Parathyroid adenoma (tissue), 2 donors: ENCODE data around the gene PSAT1.

Experiments used
- H2AFZ ChIP-seq: fragments of 300-600 bp; sonication (generic); one replicate; pipeline ENCODE4 v1.7.0; 2017; ENCODE audit warnings: antibody characterized with exemption, mild to moderate bottlenecking
- H3K27ac ChIP-seq: fragments of 300-600 bp; sonication (generic); one replicate; pipeline ENCODE4 v1.7.0; 2017
- H3K27me3 ChIP-seq: fragments of 300-600 bp; sonication (generic); one replicate; pipeline ENCODE4 v1.7.0; 2017; ENCODE audit warnings: low read length; ENCODE audit not compliant: control insufficient read depth, insufficient read depth
- H3K36me3 ChIP-seq: fragments of 300-600 bp; sonication (generic); one replicate; pipeline ENCODE4 v1.7.0; 2017; ENCODE audit warnings: low read length; ENCODE audit not compliant: control insufficient read depth, insufficient read depth
- H3K4me1 ChIP-seq: fragments of 300-600 bp; sonication (generic); one replicate; pipeline ENCODE4 v1.7.0; 2017; ENCODE audit warnings: control low read depth
- H3K4me2 ChIP-seq: fragments of 300-600 bp; sonication (generic); one replicate; pipeline ENCODE4 v1.7.0; 2017; ENCODE audit warnings: low read length
- H3K4me3 ChIP-seq: fragments of 300-600 bp; sonication (generic); one replicate; pipeline ENCODE4 v1.7.0; 2017; ENCODE audit warnings: low read depth, low read length
- H3K79me2 ChIP-seq: fragments of 300-600 bp; sonication (generic); one replicate; pipeline ENCODE4 v1.7.0; 2017; ENCODE audit warnings: control low read depth
- H3K9ac ChIP-seq: fragments of 300-600 bp; sonication (generic); one replicate; pipeline ENCODE4 v1.7.0; 2017; ENCODE audit warnings: mild to moderate bottlenecking
- H3K9me3 ChIP-seq: fragments of 300-600 bp; sonication (generic); one replicate; pipeline ENCODE4 v1.7.0; 2017; ENCODE audit warnings: low read length; ENCODE audit not compliant: control insufficient read depth
- TF ChIP-seq, protein P1 (sequence below): fragments of 300-600 bp; sonication (generic); IDR thresholded peaks from one replicate; pipeline ENCODE4 v1.7.0; 2017; ENCODE audit warnings: antibody characterized with exemption, mild to moderate bottlenecking
- donor health status: primary hyperparathyroidism.

The PSAT1 gene

GRCh38 chr9:78296893-78297671, at the start of gene PSAT1:
Gene PSAT1, plus strand, starts transcription at chr9:78297125. Its CDS starts 86 bp downstream, at chr9:78297211.
- Histone ChIP-seq H3K4me1 (no peaks in the 10 kb centered on the region), H3K27ac (peak within 1 kb of the TSS; percentile 84), H3K79me2 (no peaks in the 10 kb centered on the region), H3K36me3 (no peaks in the 10 kb centered on the region), H3K9me3 (no peaks in the 10 kb centered on the region), H2AFZ (peak within 1 kb of the TSS; percentile 61), H3K4me2 (peak within 1 kb of the TSS; percentile 91), H3K27me3 (no peaks in the 10 kb centered on the region), H3K9ac (no peak within 1 kb of the TSS), H3K4me3 (peak within 1 kb of the TSS; percentile 61)
- TF ChIP-seq, protein P1, sequence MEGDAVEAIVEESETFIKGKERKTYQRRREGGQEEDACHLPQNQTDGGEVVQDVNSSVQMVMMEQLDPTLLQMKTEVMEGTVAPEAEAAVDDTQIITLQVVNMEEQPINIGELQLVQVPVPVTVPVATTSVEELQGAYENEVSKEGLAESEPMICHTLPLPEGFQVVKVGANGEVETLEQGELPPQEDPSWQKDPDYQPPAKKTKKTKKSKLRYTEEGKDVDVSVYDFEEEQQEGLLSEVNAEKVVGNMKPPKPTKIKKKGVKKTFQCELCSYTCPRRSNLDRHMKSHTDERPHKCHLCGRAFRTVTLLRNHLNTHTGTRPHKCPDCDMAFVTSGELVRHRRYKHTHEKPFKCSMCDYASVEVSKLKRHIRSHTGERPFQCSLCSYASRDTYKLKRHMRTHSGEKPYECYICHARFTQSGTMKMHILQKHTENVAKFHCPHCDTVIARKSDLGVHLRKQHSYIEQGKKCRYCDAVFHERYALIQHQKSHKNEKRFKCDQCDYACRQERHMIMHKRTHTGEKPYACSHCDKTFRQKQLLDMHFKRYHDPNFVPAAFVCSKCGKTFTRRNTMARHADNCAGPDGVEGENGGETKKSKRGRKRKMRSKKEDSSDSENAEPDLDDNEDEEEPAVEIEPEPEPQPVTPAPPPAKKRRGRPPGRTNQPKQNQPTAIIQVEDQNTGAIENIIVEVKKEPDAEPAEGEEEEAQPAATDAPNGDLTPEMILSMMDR, result no peak

DNA sequence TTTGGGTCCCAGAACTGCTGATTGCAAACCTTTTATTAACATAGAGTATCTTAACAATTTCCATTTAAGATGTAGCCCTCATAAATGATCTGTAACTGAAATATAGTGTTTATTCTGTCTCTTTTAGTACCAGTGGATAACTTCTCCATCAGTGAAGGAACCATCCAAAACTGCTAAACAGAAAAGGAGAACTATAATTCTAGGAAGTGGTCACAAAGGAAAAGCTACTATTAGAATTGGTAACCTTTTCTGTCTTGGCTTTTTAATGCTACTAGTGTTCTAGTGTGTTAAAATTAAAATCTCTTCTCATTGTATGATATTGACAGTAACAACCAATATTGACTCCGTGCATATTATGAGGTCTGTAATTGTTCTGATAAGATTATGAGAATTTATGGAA, 48.3 kb upstream of the PSAT1 start:
- no peaks in the 10 kb centered on the region for H3K36me3 ChIP-seq
- TF ChIP-seq, protein P1, result no peak

GRCh38 chr9:78249542-78249941, 47.4 kb upstream of the PSAT1 start:
- Histone ChIP-seq H3K4me3 (no peak overlapping the region), H3K27ac (no peak overlapping the region), H3K4me1 (no peaks in the 10 kb centered on the region), H3K36me3 (no peaks in the 10 kb centered on the region), H2AFZ (no peak overlapping the region), H3K4me2 (no peak overlapping the region), H3K9ac (no peak overlapping the region), H3K9me3 (no peaks in the 10 kb centered on the region), H3K79me2 (no peaks in the 10 kb centered on the region), H3K27me3 (no peaks in the 10 kb centered on the region)
- TF ChIP-seq, protein P1, result no peak

More for the DNA sequence above, 48.3 kb upstream of the PSAT1 start:
- Histone ChIP-seq H3K27me3 (no peaks in the 10 kb centered on the region), H3K79me2 (no peaks in the 10 kb centered on the region), H3K4me1 (no peaks in the 10 kb centered on the region), H2AFZ (no peak overlapping the region), H3K27ac (no peak overlapping the region), H3K4me2 (no peak overlapping the region), H3K9ac (no peak overlapping the region), H3K9me3 (no peaks in the 10 kb centered on the region), H3K4me3 (no peak overlapping the region)

DNA sequence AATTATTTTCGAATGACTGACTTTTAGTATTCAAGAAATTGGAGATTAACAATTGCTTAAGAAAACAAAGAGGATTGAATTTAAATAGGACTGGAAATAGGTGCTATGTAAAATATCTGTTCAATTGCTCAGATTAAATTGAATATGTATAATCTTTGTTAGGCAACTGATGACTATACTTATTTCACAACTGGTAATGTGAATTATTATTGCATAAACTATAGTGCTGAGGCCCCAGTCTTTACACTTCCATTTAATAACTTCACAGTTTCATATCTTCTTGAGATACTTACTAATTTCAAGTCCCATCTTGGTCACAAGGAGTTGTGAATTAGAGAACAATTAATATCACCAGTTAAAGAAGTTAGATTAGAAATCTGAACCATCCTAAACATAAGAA, 44.3 kb upstream of the PSAT1 start:
- Histone ChIP-seq H3K4me3 (no peak overlapping the region), H3K4me2 (no peak overlapping the region), H3K79me2 (no peaks in the 10 kb centered on the region), H3K9ac (no peak overlapping the region), H3K36me3 (no peaks in the 10 kb centered on the region), H3K27ac (no peak overlapping the region), H3K27me3 (no peaks in the 10 kb centered on the region), H3K4me1 (no peaks in the 10 kb centered on the region), H2AFZ (no peak overlapping the region), H3K9me3 (no peaks in the 10 kb centered on the region)
- TF ChIP-seq, protein P1, result no peak

- H3K9ac ChIP-seq, result no peak overlapping the region
- no peak overlapping the region for H3K4me3 ChIP-seq
- no peaks in the 10 kb centered on the region for H3K27me3 ChIP-seq
- no peaks in the 10 kb centered on the region for H3K36me3 ChIP-seq
- no peaks in the 10 kb centered on the region for H3K4me1 ChIP-seq
- H2AFZ ChIP-seq, result no peak overlapping the region
- H3K4me2 ChIP-seq, result no peak overlapping the region
- no peaks in the 10 kb centered on the region for H3K79me2 ChIP-seq
- TF ChIP-seq, protein P1, result no peak
- no peak overlapping the region for H3K27ac ChIP-seq
- H3K9me3 ChIP-seq, result no peaks in the 10 kb centered on the region
Observed at GRCh38 chr9:78253285-78253684, 43.6 kb upstream of the PSAT1 start.
